ELR (cell line): ENCODE results near the gene LRCH1.

Experiments
- DNase-seq: peaks from one replicate; pipeline ENCODE4 v3.0.0-alpha.2; 2015; ENCODE audit warnings: low read depth

LRCH1 gene

GRCh38 chr13:46593398-46593797 lies 40.4 kb downstream of the LRCH1 start:
- no peak for DNase-seq

GRCh38 chr13:46594374-46595078 lies 41.6 kb downstream of the LRCH1 start:
- DNase-seq: no peak

DNA sequence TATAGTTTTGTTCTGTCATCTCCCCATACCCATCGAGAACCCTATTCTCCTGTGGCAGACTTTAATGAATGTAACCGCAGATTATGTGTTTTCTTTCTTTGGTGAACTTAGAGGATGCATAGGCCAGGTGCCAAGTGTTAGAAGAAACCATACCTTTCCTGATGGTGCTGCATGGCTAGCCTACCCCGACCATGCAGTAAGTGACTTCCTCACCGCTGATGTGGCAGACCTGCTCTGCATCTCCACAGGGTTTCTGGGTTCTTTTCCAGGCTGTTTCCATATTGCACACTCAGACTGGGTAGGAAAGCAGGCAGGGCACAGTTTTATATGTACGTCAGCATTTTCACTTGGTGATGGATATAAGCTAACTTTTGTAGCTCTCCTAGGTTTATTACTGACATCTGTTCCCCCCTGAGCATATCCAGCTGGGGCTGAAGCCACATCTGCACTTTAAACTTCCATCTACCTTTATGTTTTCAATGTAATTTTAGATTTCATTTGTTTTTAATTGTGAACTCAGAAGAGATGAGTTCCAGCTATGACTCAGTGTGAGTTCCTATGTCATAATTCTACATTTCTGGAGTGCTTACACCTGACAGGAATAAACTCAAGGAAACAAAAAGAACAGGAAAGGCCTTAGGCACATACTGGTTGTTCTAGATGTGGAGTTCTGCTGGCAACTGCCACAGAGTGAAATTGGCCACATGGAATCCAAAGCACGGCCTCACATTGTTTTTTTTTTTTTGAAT lies 42.3 kb downstream of the LRCH1 start:
- peak; percentile 63 for DNase-seq

- no peak for DNase-seq
Observed at GRCh38 chr13:46595885-46596275, 42.9 kb downstream of the LRCH1 start.

DNA sequence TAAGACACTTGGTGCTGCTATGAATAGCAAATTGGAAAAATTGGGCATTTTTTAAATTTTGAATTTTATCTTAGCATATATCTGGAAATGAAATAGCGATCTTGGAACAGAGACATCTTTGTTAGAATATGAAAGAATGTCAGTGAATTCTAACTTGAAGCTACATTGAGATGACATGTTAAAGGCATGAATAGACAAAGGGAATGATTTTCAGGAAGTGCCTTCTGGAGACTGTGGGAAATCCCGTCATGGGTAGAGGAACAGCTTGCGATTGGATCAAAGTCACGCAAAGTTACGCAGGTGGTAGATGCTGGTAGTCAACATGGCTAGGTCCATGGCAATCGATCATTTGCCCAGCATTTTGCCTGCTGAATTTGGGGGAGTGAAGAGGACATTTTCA lies 43.5 kb downstream of the LRCH1 start:
- no peak for DNase-seq

- DNase-seq: no peak
Observed at GRCh38 chr13:46598140-46598819, 45.3 kb downstream of the LRCH1 start.

- no peak for DNase-seq
Observed at GRCh38 chr13:46598820-46599180, 45.8 kb downstream of the LRCH1 start.

- DNase-seq: no peak
Observed at GRCh38 chr13:46600943-46601311, 48.0 kb downstream of the LRCH1 start.

DNA sequence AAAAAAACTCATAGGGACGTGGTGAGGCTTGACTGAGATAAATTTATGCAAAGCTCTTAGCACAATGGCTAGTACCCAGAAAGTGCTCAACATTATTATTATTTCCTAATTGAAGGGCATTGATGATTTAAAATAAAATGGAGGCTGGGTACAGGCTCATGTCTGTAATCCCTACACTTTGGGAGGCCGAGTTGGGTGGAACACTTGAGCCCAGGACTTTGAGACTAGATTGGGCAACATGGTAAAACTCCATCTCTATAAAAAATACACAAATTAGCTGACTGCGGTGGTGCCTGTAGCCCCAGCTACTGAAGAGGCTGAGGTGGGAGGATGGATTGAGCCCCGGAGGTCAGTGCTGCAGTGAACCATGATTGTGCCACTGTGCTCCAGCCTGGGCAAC lies 49.6 kb downstream of the LRCH1 start:
- DNase-seq: no peak

DNA sequence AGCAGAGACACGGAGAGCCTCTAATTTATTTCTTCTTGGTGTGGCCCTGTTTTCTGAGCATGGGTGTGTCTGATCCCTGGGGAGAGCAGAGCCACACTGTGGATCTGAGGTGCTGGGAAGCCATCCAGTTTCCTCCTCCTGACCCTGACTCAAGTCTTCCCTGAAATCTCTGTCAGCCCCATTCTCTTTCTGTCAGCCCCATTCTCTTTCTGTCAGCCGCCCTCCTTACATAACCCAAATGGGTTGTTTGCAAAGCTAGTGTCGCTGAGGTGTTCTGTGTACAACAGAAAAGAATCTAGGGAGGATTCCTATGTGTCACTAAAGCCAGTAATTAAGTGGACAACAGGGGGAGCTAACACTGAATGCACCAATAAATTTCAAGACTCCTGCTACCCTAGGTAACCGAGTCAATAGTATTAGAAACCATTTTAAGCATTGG lies 50.2 kb downstream of the LRCH1 start:
- peak; percentile 25 for DNase-seq

- DNase-seq: no peak
Observed at GRCh38 chr13:46604226-46604990, 51.4 kb downstream of the LRCH1 start.

- no peak for DNase-seq
Observed at GRCh38 chr13:46605076-46605824, 52.3 kb downstream of the LRCH1 start.

DNA sequence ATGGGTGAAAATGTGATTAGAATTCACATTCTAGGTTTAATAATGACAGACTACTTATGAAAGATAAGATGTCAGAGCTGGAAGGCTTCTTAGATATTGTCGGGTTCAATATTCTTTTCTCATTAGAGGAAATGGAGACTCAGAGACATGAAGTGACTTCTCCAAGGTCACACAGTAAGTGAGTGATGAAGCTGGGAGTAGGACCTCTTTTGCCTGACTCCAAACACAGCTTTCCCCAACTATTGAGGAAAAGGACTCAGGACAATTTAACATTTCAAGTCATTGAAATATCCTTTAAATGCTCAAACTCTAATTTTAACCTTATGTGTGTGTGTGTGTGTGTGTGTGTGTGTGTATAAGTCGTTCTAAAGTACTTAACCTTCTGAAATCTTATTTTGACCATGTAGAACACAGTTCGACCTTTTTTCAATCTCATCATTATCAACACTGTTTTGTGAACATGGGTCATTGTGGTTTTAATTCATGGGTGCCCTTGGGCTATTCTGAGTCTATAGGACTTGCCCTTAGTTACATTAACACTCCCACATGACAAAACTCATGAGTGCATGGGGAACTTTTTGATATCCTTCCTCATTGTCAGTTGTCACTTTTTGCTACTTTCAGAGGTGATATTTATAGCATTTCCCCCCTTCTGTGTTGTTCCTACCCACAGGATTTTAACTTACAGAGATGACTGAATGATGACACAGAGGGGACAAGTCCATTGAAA lies 53.0 kb downstream of the LRCH1 start:
- peak; percentile 33 for DNase-seq

DNA sequence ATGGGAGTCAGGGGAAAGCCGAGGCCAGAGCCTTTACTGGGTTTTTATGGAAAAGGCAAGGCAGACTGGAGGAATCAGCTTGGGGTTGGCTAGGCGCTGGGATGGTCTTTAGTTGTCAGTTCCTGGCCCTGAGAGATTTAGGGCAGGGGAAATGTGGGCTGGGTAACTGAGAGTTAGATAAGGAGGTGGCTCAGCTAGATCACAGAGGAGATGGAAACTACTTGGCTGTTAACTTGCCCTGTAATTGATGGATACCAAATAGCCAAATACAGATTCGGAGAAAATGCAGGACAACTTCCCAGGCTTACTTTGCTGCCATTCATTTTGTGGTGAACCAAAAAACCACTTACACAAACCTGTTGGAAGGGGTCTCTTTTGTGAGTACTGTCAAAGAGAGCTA lies 54.0 kb downstream of the LRCH1 start:
- no peak for DNase-seq

- no peak for DNase-seq
Observed at GRCh38 chr13:46607768-46608564, 55.0 kb downstream of the LRCH1 start.

GRCh38 chr13:46609052-46609451 lies 56.1 kb downstream of the LRCH1 start:
- DNase-seq: no peak

DNA sequence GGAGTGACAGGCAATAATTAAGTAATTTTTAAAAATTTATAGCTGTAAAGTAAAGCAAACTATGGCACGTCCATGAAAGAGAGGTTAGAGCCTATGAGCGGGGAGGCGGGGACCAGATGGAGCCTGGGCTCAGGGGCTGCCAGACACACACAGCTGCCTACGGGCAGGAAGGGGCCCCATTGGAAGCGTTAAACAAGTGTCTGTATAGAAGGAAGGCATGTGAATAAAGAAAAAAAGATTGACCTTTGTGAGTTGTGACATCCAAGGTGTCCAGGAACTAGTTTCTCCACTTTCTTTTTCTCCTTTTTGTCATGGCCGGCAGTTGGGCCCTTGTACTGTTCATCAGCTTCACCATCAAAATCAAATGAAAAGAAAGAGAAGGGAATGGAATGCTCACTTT lies 56.8 kb downstream of the LRCH1 start:
- no peak for DNase-seq

GRCh38 chr13:46612267-46612666 lies 59.3 kb downstream of the LRCH1 start:
- no peak for DNase-seq

DNA sequence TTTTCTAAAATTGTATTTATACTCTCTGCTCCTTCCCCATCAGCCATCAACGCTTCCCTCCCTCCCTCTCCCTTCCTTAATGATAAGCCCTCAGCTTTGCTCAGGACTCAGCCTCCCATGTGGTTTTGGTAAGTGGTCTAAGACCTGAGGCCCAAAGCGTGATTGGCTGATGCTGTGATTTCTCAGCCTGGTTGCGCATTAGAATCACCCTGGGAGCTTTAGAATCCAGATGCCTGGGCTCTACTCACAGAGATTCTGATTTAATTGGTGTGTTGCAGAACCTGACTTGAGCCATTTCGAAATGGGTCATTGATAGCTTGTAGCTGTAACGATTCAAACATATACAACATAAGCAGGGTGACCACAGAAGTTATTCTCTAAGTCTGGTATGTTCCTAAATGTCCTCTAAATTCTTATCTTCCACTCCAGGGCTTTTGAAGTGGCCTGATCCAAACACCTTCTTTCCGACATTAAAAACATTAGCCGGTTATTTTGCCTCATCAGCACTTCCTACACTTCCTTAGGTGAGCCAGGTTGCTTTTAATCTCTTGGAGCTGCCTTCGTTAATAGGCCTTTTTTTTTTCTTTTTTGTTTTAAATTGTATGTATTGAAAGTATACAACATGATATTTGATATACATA lies 60.6 kb downstream of the LRCH1 start:
- no peak for DNase-seq

DNA sequence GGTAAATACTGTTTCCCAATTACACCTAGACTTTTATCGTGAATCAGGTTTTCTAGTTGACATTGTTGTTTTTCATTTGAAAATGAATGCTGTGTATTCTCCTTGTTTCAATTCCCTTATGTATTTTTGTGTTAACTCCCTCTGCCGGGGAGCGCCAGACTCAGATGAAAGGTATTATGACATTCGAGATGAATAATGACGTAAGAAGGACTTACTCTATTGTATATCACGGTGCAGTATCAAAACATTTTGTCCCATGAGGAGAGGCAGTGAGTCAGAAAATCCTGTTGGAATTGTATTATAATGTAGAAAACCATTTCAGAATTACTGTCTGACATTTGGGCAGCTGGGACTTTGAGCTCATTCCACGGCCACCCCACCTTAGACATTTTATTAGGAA lies 61.6 kb downstream of the LRCH1 start:
- DNase-seq: no peak
